GM19025 (cell line): ENCODE data around the gene CEACAM19.
A peak's percentile ranks its signal among the peaks of the same experiment; 100 is the strongest.

Experiments
- ATAC-seq: cut with Tn5 transposase; IDR thresholded peaks from one replicate; pipeline ENCODE4 v1.9.1; 2021; ENCODE audit warnings: mild to moderate bottlenecking, low read depth, moderate library complexity; ENCODE audit not compliant: unreplicated experiment

The CEACAM19 gene

GRCh38 chr19:44644402-44645016, 26.8 kb upstream of the CEACAM19 start:
- ATAC-seq, result no peak

- ATAC-seq, result no peak
Measured at GRCh38 chr19:44645407-44646048, 25.8 kb upstream of the CEACAM19 start.

GRCh38 chr19:44646049-44646416, 25.2 kb upstream of the CEACAM19 start:
- ATAC-seq, result no peak

GRCh38 chr19:44647144-44647543, 24.1 kb upstream of the CEACAM19 start:
- no peak for ATAC-seq

DNA sequence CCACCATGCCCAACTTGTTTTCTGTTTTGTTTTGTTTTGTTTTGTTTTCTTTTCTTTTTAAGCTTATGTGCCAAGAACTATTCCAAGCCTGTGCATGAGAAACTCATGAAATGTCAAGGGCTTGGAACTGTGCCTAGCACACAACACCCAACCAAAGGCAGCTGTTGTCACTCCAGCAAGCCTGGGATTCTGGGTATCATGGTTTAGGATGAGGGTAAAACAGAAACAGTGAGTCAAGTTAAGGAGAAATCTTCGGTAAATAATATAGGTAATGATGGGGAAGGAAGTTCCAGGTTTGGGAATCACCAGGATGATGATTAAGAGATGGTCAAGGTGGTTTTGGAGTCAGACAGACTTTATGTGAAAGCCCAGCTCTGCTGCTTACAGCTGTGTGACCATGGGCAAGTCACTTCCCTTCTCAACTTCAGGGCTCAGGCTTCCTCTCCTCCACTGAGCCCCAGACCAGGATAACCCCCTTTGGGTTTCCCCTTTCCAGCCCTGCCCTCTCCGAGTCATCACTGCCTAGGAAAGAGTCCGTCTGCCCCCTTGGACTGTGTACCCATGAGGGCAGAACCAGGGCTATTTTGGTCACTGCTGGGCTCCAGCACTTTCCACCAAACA, 22.5 kb upstream of the CEACAM19 start:
- no peak for ATAC-seq

DNA sequence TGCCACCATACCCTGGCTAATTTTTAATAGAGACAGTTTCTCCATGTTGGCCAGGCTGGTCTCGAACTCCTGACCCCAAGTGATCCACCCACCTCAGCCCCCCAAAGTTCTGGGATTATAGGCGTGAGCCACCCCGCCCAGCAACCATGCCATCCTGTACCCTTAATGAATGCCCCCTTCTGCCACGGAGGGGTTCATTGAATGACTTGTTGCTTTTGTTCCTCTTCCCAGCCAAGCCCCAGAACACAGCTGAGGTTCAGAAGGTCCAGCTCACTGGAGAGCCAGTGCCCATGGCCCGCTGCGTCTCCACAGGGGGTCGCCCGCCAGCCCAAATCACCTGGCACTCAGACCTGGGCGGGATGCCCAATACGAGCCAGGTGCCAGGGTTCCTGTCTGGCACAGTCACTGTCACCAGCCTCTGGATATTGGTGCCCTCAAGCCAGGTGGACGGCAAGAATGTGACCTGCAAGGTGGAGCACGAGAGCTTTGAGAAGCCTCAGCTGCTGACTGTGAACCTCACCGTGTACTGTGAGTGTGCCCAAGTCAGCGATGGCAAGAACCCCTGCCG, 21.6 kb upstream of the CEACAM19 start:
- ATAC-seq, result no peak

GRCh38 chr19:44653343-44653742, 17.9 kb upstream of the CEACAM19 start:
- ATAC-seq, result no peak

DNA sequence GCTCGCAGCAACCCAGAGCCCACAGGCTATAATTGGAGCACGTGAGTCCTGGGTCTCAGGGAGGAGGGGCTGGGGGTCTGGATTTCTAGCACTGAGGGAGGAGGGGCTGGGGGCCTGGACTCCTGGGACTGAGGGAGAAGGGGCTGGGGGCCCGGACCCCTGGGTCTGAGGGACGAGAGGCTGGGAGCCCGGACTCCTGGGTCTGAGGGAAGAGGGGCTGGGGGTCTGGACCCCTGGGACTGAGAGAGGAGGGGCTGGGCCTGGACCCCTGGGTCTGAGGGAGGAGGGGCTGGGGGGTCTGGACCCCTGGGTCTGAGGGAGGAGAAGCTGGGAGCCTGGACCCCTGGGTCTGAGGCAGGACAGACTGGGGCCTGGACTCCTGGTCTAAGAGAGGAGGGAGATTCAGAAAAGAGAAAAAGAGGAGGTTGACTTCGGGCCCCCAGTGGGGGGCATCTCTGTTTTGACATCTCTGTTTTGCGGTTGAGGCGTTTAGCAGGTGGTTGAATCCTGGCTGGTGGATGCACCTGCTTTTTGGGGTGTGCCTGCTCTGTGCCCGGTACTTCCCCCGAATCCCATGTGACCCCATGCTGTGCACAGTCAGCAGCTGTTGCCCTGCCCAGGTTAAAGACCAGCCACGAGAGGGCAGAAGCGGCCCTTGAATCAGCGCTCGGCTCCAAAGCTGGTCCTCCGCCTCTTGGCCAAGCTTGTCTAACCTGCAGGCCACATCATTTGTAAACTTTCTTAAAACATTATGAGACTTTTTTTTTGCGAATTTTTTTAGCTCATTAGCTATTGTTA, 17.1 kb upstream of the CEACAM19 start:
- peak; percentile 87 for ATAC-seq

DNA sequence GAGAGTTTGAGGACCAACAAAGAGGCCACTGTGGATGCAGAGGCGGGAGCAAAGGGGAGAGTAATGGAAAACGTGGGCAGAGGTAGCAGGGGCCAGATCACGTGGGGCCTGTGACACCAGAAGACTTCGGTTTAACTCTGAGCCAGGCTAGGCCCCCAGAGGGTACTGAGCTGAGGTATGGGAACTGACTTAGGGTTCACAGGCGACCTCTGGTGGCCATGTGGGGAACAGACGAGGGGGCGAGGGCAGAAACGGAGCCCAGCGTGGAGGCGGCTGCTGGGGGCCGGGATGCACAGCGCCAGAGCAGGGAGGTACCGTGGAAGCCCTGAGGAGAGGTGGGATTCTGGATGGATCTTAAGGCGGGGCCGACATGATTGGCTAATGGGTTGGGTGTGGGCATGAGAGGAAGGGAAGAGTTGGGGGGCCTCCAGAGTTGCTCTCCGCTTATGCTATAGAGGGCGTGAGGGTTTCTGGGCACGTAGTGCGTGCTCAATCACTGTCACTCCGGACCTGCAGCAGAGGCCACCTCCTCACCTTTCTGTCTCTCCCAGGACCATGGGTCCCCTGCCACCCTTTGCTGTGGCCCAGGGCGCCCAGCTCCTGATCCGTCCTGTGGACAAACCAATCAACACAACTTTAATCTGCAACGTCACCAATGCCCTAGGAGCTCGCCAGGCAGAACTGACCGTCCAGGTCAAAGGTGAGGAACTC, 13.9 kb upstream of the CEACAM19 start:
- no peak for ATAC-seq

- ATAC-seq, result no peak
Measured at GRCh38 chr19:44658069-44658733, 13.1 kb upstream of the CEACAM19 start.

DNA sequence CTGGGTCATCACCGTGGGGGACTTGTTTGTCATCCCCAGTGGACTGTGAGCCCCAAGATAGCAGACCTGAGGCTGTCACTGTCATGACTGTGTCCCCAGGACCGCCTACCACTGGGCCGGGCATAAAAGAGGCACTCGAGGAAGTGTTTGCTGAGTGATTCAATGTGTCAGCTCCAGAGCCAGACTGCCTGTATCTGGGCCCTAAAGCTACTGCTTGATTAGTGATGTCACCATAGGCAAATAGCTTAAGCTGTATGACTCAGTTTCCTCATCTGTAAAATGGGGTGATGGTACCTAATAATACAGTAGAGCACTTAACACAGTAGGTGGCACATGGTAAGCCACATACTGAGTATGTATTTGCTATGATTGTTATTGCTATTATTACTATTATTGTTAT, 11.2 kb upstream of the CEACAM19 start:
- ATAC-seq, result no peak

- no peak for ATAC-seq
Measured at GRCh38 chr19:44661205-44661604, 10.1 kb upstream of the CEACAM19 start.

DNA sequence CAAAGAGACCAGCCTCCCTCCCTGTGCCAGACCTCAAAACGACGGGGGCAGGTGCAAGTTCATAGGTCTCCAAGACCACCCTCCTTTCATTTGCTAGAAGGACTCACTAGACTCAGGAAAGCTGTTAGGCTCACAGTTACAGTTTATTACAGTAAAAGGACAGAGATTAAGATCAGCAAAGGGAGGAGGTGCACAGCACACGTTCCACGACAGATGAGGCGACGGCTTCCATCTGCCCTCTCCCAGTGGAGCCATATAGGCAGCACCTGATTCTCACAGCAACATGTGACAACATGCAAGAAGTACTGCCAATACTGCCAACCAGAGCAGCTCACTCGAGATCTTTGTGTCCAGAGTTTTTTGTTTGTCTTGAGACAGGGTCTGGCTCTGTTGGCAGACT, 9.4 kb upstream of the CEACAM19 start:
- ATAC-seq, result no peak

DNA sequence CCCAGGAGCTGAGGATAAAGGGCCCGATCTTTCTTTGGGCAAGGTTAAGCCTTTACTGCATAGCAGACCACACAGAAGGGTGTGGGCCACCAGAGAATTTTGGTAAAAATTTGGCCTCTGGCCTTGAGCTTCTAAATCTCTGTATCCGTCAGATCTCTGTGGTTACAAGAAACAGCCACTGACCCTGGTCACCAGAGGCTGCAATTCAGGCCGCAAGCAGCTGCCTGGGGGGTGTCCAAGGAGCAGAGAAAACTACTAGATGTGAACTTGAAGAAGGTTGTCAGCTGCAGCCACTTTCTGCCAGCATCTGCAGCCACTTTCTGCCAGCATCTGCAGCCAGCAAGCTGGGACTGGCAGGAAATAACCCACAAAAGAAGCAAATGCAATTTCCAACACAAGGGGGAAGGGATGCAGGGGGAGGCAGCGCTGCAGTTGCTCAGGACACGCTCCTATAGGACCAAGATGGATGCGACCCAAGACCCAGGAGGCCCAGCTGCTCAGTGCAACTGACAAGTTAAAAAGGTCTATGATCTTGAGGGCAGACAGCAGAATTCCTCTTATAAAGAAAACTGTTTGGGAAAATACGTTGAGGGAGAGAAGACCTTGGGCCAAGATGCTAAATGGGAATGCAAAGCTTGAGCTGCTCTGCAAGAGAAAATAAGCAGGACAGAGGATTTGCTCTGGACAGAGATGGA, 8.4 kb upstream of the CEACAM19 start:
- no peak for ATAC-seq

GRCh38 chr19:44663996-44664395, 7.3 kb upstream of the CEACAM19 start:
- no peak for ATAC-seq

DNA sequence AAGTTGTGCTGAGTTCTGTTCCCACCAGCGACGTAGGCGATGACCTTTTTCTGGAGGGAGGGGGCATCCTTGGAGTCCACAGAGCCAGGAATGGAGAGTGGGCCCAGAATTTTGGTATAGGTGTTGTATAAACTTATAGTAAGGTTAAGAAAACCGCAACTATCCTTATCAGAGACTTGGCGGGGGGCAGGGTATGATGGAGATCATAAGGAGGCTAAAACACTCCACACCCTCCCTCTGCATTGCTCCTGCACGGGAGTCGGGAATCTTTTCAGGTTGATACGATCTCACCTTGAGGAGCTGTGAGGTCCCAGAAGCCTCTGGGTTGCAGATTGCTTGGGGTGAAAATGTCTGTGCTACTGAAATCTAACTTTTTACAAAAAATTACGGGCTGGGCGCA, 6.3 kb upstream of the CEACAM19 start:
- ATAC-seq, result no peak

GRCh38 chr19:44666852-44667556, 4.3 kb upstream of the CEACAM19 start:
- ATAC-seq, result no peak

DNA sequence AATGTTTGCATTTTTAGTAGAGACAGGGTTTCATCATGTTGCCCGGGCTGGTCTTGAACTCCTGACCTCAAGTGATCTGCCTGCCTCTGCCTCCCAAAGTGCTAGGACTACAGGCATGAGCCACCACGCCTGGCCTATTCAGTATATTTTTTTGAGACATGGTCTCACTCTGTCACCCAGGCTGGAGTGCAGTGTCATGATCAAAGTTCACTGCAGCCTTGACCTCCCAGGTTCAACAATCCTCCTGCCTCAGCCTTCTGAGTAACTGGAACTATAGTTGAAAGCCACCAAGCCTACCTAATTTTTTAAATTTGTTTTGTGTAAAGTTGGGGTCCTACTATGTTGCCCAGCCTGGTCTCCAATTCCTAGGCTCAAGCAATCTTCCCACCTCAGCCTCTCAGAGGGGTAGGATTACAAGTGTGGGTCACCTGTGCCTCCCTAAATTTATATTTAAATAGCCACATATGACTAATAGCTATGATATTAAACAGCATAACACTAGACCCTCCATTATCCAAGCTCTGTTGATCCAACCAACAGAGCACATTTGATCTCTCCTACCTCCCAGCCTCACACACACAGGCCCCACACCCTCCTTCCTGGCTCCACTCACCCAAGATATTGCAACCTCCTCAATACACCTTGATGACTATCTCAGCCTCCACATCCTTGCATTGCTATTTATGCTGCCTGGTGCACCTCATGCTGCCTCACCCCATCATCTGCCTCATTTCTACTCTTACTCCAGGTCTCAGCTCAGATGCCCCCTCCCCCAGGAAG, 2.1 kb upstream of the CEACAM19 start:
- ATAC-seq, result no peak
